Mononuclear cell (primary cell): Measurements from ENCODE around the gene MYNN. TPM values are rescaled to one million over a fixed set of nuclear protein-coding genes. Genes with fewer than 3 reads are reported as not detected.

ENCODE experiments used
- H3K27me3 ChIP-seq: 2 replicates; pipeline ENCODE4 v1.6.0; 2011; ENCODE audit warnings: low read length, control low read depth; ENCODE audit not compliant: insufficient read depth
- H3K4me1 ChIP-seq: 2 replicates; pipeline ENCODE4 v1.5.1; 2011; ENCODE audit warnings: mild to moderate bottlenecking, low read length, control low read depth; ENCODE audit not compliant: insufficient read depth
- H3K4me3 ChIP-seq: 2 replicates; pipeline ENCODE4 v1.5.1; 2011; ENCODE audit warnings: mild to moderate bottlenecking, low read length, moderate library complexity
- H3K9me3 ChIP-seq: 2 replicates; pipeline ENCODE4 v1.5.1; 2011; ENCODE audit warnings: low read depth, mild to moderate bottlenecking, control low read depth, low read length
- total RNA-seq: library from RNA; depleted of rRNA; stranded (reverse); fragments of >200 nt; gene quantifications from one replicate; pipeline ENCODE4 v1.2.3, GENCODE V29; 2012

Gene MYNN
- total RNA-seq, 1 donor: 36.6 TPM

DNA sequence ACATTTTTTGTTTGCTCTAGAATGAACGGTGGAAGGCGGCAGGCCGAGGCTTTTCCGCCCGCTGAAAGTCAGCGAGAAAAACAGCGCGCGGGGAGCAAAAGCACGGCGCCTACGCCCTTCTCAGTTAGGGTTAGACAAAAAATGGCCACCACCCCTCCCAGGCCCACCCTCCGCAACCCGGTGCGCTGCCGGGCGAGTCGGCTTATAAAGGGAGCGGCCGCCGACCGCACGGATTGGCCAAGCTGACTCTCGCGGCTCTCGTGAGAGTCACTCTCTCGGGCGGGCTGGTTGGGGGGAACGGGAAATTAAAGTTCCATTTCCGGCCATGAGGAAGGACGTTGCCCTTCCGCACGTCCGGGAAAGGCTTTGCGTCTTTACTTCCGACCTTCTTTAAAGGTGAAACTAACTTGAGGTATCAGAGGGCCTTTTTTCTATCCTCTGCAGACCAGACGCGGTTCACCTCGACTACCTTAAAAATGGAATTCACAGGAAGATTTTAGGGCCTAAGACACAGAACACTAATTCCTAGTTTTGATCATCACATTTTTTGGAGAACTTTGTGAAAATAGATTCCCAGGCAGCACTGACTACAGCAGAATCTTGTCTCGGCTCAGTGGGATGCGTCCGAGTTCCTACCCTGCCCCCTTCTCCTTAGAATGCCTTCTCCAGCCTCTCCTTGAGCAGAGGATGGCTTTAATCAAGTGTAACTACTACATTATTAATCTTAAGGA, 8.1 kb upstream of the MYNN start, which contains the start of gene TERC:
TSS of gene TERC (minus strand) at position 179 of the 731 bp plus-strand sequence.
- Histone ChIP-seq H3K9me3 (no peaks in the 10 kb centered on the region), H3K4me1 (peaks cover 24% of the 10 kb centered on the region), H3K4me3 (peak within 1 kb of the TSS; percentile 88), H3K27me3 (no peaks in the 10 kb centered on the region)

DNA sequence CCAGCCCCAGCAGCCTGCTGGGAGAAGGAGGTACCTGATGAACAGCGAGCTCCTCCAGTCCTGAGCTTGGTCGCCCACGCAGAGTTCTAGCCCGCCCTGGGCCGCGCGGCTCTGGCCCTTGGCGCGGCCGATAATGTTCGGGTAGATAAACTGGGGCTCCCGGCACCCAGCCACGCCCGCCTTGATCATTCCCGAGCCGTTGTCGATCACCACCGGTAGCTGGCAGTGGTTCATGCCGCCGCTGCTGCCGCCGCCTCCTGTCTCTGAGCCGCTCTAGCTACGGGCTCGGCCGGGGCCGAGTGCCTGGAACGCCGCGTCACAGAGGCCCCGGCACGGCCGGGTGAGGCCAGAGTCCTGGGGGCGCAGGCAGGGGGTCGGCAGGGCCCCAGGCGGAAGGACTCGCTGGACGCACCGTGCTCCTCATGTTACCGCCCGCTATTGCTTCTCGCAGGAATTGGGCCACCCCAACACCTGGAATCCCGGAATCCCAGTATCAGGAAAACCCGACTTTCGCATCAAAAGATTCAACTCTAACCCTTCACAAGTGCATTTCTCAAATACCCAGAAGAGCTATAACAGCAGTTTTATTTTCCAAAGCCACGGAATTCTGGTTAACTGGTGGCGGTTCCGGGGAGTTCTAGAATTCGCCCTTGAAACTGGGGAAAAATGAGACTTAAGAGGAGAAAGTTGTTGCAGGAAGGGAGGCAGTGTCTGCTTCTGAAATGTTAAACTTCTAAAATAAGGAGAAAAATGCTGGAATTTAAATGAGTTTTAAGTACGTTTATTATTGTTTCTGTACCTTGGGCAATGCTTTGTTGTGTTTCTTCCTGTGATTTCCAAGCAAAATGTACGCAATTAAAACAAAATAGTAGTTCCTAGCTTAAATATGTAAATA, 3.7 kb upstream of the MYNN start, which contains the start of gene ACTRT3:
TSS of gene ACTRT3 (minus strand) at position 275 of the 895 bp plus-strand sequence. CDS start at position 234, 41 bp downstream.
- H3K4me1 ChIP-seq: peaks cover 18% of the 10 kb centered on the region
- no peaks in the 10 kb centered on the region for H3K27me3 ChIP-seq
- no peaks in the 10 kb centered on the region for H3K9me3 ChIP-seq
- H3K4me3 ChIP-seq: peak within 1 kb of the TSS; percentile 72

DNA sequence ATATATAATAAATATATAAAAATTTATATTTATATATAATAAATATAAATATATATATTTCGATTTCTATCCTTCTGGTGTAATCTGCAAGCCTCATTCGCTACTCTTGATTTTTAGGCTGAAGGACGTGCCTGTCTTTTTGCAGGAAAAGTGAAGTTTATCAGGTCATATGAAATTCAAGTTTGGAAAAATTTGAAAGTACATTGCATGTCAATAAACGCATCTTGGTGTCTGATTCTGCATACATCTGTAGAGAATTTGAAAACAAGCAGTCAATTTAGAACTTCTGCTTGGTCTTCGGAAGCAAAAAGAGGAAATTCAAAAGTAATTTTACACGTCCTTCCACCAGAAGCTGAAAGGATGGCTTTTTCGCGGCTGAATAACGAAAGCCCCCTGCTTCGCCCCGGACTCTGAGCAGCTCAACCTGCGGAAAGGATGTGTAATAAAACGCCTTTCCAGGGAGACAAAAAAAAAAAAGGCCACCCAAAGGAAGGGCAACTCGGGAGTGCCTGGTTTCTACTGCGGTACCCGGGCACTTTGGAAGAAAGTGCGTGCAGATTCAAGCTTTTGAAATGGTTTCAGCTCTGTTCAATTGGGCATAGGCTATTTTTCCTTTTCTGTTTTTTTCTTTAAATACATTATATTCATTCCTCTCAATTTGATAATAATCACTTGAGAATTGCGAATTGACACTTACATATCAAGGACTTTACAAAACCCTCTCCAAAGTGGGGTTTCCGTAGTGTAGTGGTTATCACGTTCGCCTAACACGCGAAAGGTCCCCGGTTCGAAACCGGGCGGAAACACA, 1.5 kb upstream of the MYNN start:
- peaks cover 19% of the 10 kb centered on the region for H3K4me1 ChIP-seq
- peak overlapping the region; percentile 67 for H3K4me3 ChIP-seq
- H3K27me3 ChIP-seq: no peaks in the 10 kb centered on the region
- H3K9me3 ChIP-seq: no peaks in the 10 kb centered on the region

DNA sequence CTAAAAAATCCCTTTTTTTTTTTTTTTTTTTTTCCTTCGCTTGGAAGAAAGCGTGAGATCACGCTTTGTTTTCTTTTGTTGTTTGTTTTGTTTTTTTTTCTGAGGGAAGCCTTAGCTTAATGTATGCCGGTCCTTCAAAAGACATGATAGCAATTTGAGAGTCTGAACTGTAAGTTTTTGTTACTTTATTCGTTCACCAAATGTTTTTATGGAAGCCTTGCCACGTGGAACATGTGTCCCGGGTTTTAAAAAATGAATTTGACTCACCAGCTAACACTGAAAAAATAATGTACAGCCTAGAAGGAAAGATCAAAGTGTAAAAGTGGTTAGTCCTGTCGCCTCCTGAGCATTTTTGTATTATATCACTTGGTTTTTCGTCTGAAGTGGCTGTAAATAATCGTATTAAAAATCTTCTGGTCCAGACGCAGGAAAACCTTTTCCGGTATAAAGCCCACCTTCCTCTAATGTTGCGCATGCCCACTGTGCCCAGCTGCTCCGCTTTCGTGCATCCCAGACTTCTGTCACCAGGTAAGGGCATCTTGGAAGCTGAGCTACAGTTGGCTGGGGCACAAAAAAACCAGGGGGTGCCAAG, 795 bp upstream of the MYNN start:
- Histone ChIP-seq H3K4me1 (peaks cover 19% of the 10 kb centered on the region), H3K27me3 (no peaks in the 10 kb centered on the region), H3K9me3 (no peaks in the 10 kb centered on the region), H3K4me3 (peak overlapping the region; percentile 67)

DNA sequence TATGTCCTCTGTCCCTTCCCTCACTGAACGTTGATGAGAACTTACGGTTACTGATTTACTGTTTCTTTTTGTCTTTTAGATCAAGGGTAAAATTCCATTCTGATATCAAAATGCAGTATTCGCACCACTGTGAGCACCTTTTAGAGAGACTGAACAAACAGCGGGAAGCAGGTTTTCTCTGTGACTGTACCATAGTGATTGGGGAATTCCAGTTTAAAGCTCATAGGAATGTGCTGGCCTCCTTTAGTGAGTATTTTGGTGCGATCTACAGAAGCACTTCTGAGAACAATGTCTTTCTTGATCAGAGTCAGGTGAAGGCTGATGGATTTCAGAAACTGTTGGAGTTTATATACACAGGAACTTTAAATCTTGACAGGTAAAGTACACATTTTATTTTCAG, 990 bp downstream of the MYNN start:
- Histone ChIP-seq H3K4me3 (no peak overlapping the region), H3K27me3 (no peaks in the 10 kb centered on the region), H3K9me3 (no peaks in the 10 kb centered on the region)

DNA sequence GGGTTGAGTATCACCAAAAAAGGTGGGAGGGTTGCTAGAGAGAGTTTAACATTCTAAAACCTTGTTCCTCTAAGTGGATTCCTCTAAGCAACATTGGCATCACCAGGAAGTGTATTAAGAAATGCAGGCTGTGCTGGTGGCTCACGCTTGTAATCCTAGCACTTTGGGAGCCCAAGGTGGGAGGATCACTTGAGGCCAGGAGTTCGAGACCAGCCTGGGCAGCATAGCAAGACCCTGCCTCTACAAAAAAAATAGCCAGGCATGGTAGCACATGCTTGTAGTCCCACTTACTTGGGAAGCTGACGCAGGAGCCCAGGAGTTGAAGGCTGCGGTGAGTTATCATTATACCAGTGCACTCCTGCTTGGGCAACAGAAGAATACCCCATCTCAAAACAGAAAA, 4.6 kb downstream of the MYNN start:
- H3K9me3 ChIP-seq: no peaks in the 10 kb centered on the region
- H3K27me3 ChIP-seq: no peaks in the 10 kb centered on the region
- H3K4me1 ChIP-seq: peaks cover 17% of the 10 kb centered on the region

More for the DNA sequence above, 990 bp downstream of the MYNN start:
- H3K4me1 ChIP-seq: peaks cover 19% of the 10 kb centered on the region

DNA sequence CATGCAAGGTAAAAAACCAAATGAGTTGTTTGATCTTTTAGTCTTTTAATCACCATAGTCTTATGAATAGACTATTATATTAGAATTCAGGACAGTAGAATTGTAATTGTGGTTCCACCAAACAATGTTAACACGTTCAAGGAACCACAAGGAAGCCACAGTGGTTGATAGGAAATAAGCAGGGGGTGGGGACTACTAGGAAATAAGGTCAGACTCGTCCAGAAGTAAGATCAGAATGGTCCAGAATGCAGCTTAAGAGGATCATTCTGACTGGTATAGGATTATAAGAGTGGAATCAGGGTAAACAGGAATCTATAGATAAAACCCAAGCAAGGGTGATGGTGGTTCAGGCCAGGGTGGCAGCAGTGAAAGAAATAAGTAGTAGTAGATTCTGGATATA, 7.5 kb downstream of the MYNN start:
- no peaks in the 10 kb centered on the region for H3K27me3 ChIP-seq

More for the DNA sequence above, 4.6 kb downstream of the MYNN start:
- no peak overlapping the region for H3K4me3 ChIP-seq

DNA sequence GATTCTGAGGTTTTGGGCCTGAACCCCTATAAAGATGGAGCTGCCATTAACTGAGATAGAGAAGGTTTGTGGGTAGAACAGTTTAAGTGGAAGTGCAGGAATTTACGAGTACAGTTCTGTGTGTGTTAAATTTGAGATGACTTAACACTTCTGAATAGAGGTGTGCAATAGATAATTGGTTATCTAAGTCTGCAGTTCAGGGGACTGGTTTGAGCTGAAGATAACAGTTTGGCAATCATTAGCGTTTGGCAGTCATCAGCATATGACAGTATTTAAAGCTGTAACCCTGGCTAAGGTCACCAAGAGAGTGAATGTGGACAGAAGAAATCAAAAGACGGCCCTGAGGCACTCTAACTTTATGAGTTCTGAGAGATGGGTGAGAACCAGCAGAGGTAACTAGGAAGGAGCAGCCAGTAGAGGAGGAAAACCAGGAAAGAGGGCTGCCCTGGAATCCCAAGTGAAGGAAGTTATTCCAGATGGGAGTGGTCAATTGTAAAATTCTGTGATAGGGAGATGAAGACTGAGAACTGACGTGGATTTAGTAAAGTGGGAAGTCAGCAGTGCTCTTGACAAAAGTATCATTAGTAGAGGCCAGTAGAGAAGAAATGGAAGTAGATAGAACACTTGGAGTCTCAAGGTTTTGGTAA, 8.1 kb downstream of the MYNN start:
- Histone ChIP-seq H3K9me3 (no peaks in the 10 kb centered on the region), H3K4me3 (no peak overlapping the region), H3K27me3 (no peaks in the 10 kb centered on the region)

More for the DNA sequence above, 7.5 kb downstream of the MYNN start:
- Histone ChIP-seq H3K4me3 (no peak overlapping the region), H3K9me3 (no peaks in the 10 kb centered on the region), H3K4me1 (peaks cover 4% of the 10 kb centered on the region)

DNA sequence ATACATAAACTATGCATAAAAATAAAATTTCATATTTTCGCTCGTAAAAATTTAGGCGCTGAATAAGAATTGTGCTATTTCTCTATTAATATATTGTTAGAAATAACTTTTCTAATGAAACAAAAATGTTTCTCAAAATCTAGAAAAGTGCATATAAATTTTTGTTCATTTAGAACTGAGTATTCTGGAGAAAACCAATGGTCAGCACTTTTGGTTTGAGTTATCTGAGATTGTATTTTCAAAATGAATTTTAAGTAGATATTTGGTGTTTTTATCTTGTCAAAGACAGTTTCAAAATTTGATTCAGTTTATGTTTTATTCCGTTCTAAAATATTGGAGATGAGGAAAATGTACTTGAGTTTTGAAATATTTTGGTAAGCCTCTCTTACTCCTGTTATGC, 13.9 kb downstream of the MYNN start:
- Histone ChIP-seq H3K4me3 (no peak overlapping the region), H3K4me1 (no peaks in the 10 kb centered on the region), H3K27me3 (no peaks in the 10 kb centered on the region), H3K9me3 (no peaks in the 10 kb centered on the region)

More for the DNA sequence above, 8.1 kb downstream of the MYNN start:
- peaks cover 4% of the 10 kb centered on the region for H3K4me1 ChIP-seq

DNA sequence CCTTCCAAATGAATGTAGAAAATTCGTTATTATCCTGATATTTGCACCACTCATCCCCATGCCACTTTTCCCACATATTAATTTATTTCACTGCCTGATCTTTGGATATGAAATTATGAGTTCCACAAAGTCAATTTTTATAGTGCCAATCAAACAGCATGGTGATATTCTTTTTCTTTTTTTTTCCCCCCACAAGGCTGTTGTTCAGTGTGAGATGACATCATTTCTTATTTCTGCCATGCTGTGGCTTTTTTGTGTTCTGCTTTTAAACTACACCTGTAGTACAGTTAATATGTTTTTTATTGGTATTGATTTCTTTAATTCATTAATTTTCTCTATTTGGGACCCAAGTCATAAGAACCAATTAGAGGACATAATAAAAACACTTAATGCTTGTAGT, 14.6 kb downstream of the MYNN start:
- Histone ChIP-seq H3K27me3 (no peaks in the 10 kb centered on the region), H3K4me1 (no peaks in the 10 kb centered on the region), H3K4me3 (no peak overlapping the region), H3K9me3 (no peaks in the 10 kb centered on the region)

DNA sequence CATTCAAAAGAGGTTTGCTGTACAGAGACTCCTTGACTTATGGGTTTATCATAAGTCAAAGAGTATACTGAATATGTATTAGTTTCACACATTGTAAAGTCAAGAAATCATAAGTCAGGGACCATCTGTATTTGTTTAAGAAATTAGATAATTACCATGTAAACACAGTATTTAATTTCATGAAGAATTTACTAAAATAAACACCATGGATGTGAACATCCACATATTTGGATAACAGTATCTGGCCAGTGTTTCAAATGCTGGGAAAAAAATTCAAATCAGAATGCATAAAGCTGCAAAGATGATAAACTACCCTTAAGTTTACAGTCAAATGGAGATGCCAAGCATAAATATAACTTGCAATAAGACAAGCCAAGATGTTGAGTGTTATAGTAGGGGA, 17.0 kb downstream of the MYNN start:
- no peaks in the 10 kb centered on the region for H3K4me1 ChIP-seq
- H3K9me3 ChIP-seq: no peaks in the 10 kb centered on the region
- H3K27me3 ChIP-seq: no peaks in the 10 kb centered on the region
- H3K4me3 ChIP-seq: no peak overlapping the region

DNA sequence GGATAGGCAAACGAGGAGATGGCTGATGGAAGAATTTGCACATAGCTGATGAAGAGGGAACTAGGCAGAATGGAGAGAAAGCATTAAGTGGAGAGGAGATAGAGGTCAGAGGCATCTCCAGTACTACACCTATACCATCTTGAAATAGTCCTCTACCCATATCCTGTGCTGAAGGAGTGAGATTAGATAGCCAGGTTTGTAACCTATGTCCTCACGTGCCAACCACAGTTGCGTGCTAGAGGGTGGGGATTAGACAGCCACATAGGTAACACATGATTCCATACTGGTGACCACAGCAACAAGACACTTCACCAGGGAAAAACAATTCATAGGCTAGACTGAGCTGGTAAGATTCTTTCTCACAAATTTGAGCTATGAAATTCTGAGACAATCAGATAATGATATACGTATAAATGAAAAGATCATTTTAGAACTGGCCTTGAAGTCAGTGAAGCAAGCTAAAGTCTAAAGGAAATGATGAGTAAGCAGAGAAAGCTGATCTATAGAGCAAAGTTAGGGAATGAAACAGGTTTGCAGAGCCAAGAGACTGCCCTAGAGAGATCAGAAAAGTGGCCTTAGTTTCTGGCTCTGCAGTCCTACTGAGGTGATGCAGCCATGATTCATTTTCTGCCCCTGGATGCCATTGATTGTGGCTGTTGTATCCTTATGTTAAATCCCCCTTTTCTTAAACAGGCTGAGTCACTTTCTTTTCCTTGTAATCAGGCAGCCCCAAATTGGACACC, 17.7 kb downstream of the MYNN start:
- Histone ChIP-seq H3K27me3 (no peaks in the 10 kb centered on the region), H3K9me3 (no peaks in the 10 kb centered on the region), H3K4me1 (no peaks in the 10 kb centered on the region), H3K4me3 (no peak overlapping the region)

DNA sequence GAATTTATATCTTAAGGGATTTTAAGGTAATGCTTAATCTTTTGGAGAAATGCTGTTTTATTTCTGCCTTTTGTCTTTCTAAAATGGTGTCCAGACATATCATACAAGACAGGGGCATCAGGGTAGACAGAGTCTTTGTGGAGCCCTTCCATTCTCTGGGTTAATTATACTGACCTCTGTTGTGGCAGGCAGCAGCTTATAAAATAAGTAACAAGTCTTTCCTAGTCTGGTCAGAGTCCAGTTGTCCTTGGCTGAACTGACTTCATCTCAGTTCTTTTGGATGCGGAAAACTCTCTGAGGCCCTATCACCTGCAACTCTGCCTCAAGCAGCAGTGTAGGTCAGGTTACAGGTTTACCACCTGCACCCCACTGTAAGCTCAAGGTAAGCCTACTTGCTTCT, 19.2 kb downstream of the MYNN start:
- no peaks in the 10 kb centered on the region for H3K4me1 ChIP-seq
- H3K27me3 ChIP-seq: no peaks in the 10 kb centered on the region
- no peak overlapping the region for H3K4me3 ChIP-seq
- H3K9me3 ChIP-seq: no peaks in the 10 kb centered on the region
